GM18909 (cell line): ENCODE results near the gene NDUFV2.

Experiments used
- ATAC-seq: cut with Tn5 transposase; IDR thresholded peaks from one replicate; pipeline ENCODE4 v1.9.1; 2021; ENCODE audit warnings: mild to moderate bottlenecking; ENCODE audit not compliant: unreplicated experiment, poor library complexity

The NDUFV2 gene

GRCh38 chr18:9182852-9183399 lies 80.4 kb downstream of the NDUFV2 start:
- ATAC-seq = no peak
